Testis (tissue), 3 donors: Measurements from ENCODE around the gene ANO10. TPM values are rescaled to one million over a fixed set of nuclear protein-coding genes. Genes with fewer than 3 reads are reported as not detected.

Experiments used
- DNase-seq: peaks from one replicate; pipeline ENCODE4 v3.0.0-alpha.2; 2019
- H3K27ac ChIP-seq, 2 donors: fragments of 200-600 bp; sonication (generic); one replicate each; pipeline ENCODE4 v1.5.1; 2019
- H3K27me3 ChIP-seq: fragments of 200-600 bp; sonication (generic); one replicate; pipeline ENCODE4 v1.5.1; 2019
- H3K36me3 ChIP-seq: fragments of 200-600 bp; sonication (generic); one replicate; pipeline ENCODE4 v1.5.1; 2017; ENCODE audit warnings: low read depth; ENCODE audit errors: missing control alignments
- H3K4me1 ChIP-seq: fragments of 200-600 bp; sonication (generic); one replicate; pipeline ENCODE4 v1.5.1; 2019
- H3K4me3 ChIP-seq, 2 donors: fragments of 200-600 bp; sonication (generic); one replicate each; pipeline ENCODE4 v1.5.1; 2017 to 2019
- H3K9me3 ChIP-seq: fragments of 200-600 bp; sonication (generic); one replicate; pipeline ENCODE4 v1.5.1; 2017
- CTCF ChIP-seq, 3 experiments: fragments of 450-650 bp in 2 of 3; fragments of 200-600 bp in 1 of 3; sonication (generic) in 1 of 3; IDR thresholded peaks; one replicate each; pipeline ENCODE4 v1.5.1; 2016 to 2019; ENCODE audit warnings: antibody characterized with exemption in 3 of 3, mild to moderate bottlenecking in 2 of 3, moderate library complexity in 1 of 3
- POLR2A ChIP-seq: fragments of 450-650 bp; IDR thresholded peaks from one replicate; pipeline ENCODE4 v1.6.1; 2017; ENCODE audit warnings: antibody characterized with exemption, mild to moderate bottlenecking, moderate library complexity
- WGBS, 2 donors: methylation state at CpG; one replicate each; pipeline ENCODE4 v1.1.5; 2018; 5-methylcytosine and 5-hydroxymethylcytosine counted together
- intact Hi-C: fragments of 100-400 bp; cut with DNase I; formaldehyde crosslinking; loops from one replicate; pipeline ENCODE4 v1.15.1; 2023; ENCODE audit warnings: low total_unique reads
- polyA plus RNA-seq: library from polyadenylated mRNA; stranded (reverse); fragments of 350-450 nt; fragmentation: Illumina TruSeq; extraction: RNeasy Lipid Tissue Mini Kit (QIAGEN cat#74804); gene quantifications from one replicate; pipeline ENCODE4 v1.2.3, GENCODE V29; 2014; ENCODE audit warnings: low read depth, low replicate concordance; ENCODE audit not compliant: insufficient read depth
- total RNA-seq, 2 donors: library from RNA; depleted of rRNA; stranded (reverse); fragments of >200 nt; gene quantifications; one replicate each; pipeline ENCODE4 v1.2.3, GENCODE V29; 2016

ANO10 gene
- total and polyA plus RNA-seq, 3 donors from 2014 or later: 19.9 to 26.3 (median 25.0) TPM

- no peak for DNase-seq
- intact Hi-C loops: no loop called here
- H3K27ac ChIP-seq: no peak overlapping the region
- WGBS, 2 donors: 92 to 94% methylated on average over 11 of the region's 11 CpGs
- no peaks in the 10 kb centered on the region for H3K9me3 ChIP-seq
- no peaks in the 10 kb centered on the region for H3K27me3 ChIP-seq
- H3K4me3 ChIP-seq: no peak overlapping the region
- H3K36me3 ChIP-seq: no peaks in the 10 kb centered on the region
- H3K4me1 ChIP-seq: no peaks in the 10 kb centered on the region
- no peak for TF ChIP-seq POLR2A
- TF ChIP-seq CTCF (IDR thresholded peaks at IDR 0.05): no peak
These were observed 273.5 kb downstream of the ANO10 start for GRCh38 chr3:43348350-43348749.

- Histone ChIP-seq H3K4me1 (no peaks in the 10 kb centered on the region), H3K27ac (no peak overlapping the region), H3K36me3 (no peaks in the 10 kb centered on the region), H3K4me3 (no peak overlapping the region), H3K27me3 (no peaks in the 10 kb centered on the region), H3K9me3 (no peaks in the 10 kb centered on the region)
- intact Hi-C loops: no loop called here
- TF ChIP-seq POLR2A: no peak
- TF ChIP-seq CTCF (IDR thresholded peaks at IDR 0.05): no peak
- WGBS, 2 donors: 94 to 96% methylated on average over 14 to 20 of the region's 20 CpGs
- no peak for DNase-seq
These were observed 274.0 kb downstream of the ANO10 start for GRCh38 chr3:43347774-43348173.

DNA sequence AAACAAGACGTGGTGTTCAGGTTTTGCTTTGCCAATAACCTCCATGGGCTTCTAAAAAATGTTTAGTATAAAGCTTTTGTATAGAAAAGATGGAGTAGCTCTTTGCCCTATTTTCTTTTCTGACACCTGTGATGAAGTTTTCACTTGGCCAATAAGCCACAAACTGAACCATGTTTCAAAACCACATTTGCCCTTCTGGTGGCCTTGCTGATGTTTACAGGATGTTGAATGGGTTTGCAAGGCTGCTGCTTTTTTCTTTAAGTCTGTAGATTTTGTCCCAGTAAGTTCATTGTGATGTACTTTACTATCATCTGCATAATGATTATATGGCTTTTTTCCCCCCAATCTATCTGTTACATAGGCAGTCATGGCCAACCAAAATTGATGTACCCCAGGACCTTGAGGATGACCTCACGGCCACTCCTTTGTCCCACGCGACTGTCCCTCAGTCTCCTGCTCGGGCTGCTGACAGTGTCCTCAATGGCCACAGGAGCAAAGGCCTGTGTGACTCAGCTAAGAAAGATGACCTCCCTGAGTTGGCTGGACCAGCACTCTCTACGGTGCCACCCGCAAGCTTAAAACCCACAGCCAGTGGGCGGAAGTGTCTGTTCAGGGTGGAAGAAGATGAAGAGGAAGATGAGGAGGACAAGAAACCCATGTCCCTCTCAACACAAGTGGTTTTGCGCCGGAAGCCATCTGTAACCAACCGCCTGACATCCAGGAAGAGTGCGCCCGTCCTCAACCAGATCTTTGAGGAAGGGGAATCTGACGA, 274.6 kb downstream of the ANO10 start:
- intact Hi-C loops: no loop called here
- no peaks in the 10 kb centered on the region for H3K9me3 ChIP-seq
- TF ChIP-seq CTCF (IDR thresholded peaks at IDR 0.05): no peak
- no peak for TF ChIP-seq POLR2A
- H3K27ac ChIP-seq: no peak overlapping the region
- H3K4me3 ChIP-seq: no peak overlapping the region
- no peaks in the 10 kb centered on the region for H3K4me1 ChIP-seq
- no peaks in the 10 kb centered on the region for H3K27me3 ChIP-seq
- H3K36me3 ChIP-seq: no peaks in the 10 kb centered on the region
- WGBS, 2 donors: 92 to 95% methylated on average over 14 of the region's 14 CpGs
- no peak for DNase-seq

DNA sequence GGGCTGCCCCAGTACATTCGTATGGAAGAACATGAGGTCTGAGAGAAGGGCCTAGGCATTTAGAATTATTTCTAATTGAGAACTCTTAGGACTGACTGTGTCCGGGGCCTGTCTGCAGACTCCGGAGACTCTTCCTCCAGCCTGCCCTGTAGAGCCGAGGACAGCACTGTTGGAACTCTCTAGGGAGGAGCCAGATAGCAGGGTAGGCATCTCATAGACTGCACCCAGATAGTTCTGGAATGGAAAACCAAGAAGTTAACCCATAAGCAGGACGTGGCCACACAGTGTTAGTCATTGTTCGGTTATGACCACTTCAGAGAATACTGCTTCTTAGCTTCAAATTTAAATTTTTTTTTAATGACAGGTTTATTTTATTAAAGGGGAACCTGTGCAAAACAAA, 275.9 kb downstream of the ANO10 start:
- no peak for TF ChIP-seq CTCF (IDR thresholded peaks at IDR 0.05)
- TF ChIP-seq POLR2A: no peak
- H3K27me3 ChIP-seq: no peaks in the 10 kb centered on the region
- no peak overlapping the region for H3K4me3 ChIP-seq
- no peaks in the 10 kb centered on the region for H3K36me3 ChIP-seq
- DNase-seq: no peak
- no peak overlapping the region for H3K27ac ChIP-seq
- H3K9me3 ChIP-seq: no peaks in the 10 kb centered on the region
- H3K4me1 ChIP-seq: no peaks in the 10 kb centered on the region
- intact Hi-C loops: no loop called here
- WGBS, 2 donors: 89 to 92% methylated on average over 6 of the region's 6 CpGs

GRCh38 chr3:43345246-43345645, 276.6 kb downstream of the ANO10 start:
- WGBS, 2 donors: 93 to 95% methylated on average over 4 of the region's 4 CpGs
- Histone ChIP-seq H3K36me3 (no peaks in the 10 kb centered on the region), H3K27me3 (no peaks in the 10 kb centered on the region), H3K4me3 (no peak overlapping the region), H3K4me1 (no peaks in the 10 kb centered on the region), H3K9me3 (no peaks in the 10 kb centered on the region), H3K27ac (no peak overlapping the region)
- DNase-seq: no peak
- intact Hi-C loops: no loop called here
- TF ChIP-seq CTCF (IDR thresholded peaks at IDR 0.05) (no peak), POLR2A (no peak)
